Coronary artery (tissue), 2 donors: Measurements from ENCODE around the gene LAMA4.

ENCODE experiments used
- DNase-seq: peaks from one replicate; pipeline ENCODE4 v3.0.0-alpha.2; 2017; ENCODE audit warnings: low spot score
- H3K27ac ChIP-seq, 2 donors: fragments of 200-600 bp; sonication (generic); one replicate each; pipeline ENCODE4 v1.5.1; 2016 to 2019
- H3K4me3 ChIP-seq: fragments of 200-600 bp; sonication (generic); 2 replicates; pipeline ENCODE4 v1.5.1; 2016; ENCODE audit warnings: mild to moderate bottlenecking, moderate library complexity
- CTCF ChIP-seq: fragments of 200-600 bp; sonication (generic); IDR thresholded peaks from one replicate; pipeline ENCODE4 v1.5.1; 2019; ENCODE audit warnings: antibody characterized with exemption

LAMA4 gene

DNA sequence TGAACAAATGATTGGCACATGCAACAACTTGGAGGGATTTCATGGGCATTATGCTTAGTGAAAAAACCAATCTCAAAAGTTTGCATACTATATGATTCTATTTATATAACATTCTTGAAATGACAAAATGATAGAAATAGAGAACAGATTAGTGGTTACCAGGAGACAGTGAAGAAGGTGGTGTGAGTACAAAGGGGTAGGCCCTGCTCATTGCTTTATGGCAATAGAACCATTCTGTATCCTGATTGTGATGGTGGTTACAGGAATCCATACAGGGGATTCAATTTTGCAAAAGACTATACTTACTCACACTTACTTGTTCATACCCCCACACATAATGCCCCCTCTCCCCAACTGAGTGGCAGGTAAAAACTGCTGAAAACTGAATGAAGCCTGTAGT, 30.2 kb upstream of the LAMA4 start:
- TF ChIP-seq CTCF: no peak
- no peak overlapping the region for H3K27ac ChIP-seq
- no peak for DNase-seq
- H3K4me3 ChIP-seq: no peak overlapping the region

DNA sequence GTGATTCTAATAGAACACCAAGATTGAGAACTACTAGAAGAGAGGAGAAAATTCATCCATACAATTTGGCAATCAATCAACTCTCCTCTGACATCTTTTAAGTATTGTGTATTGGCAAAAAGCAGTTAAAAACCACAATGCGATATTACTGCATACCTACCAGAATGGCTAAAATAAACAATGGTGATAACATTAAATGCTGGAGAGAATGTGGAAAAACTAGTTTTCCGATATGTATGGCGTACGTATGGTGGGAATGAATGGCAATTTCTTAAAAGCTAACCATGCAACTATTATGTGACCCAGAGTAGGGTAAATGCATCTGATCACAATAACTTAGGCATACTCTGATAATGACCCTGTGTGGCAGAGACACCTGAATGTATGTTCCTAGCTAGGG, 29.3 kb upstream of the LAMA4 start:
- TF ChIP-seq CTCF: no peak
- Histone ChIP-seq H3K27ac (no peak overlapping the region), H3K4me3 (no peak overlapping the region)
- DNase-seq: no peak

GRCh38 chr6:112281821-112282615, 27.7 kb upstream of the LAMA4 start:
- Histone ChIP-seq H3K4me3 (no peak overlapping the region), H3K27ac (peak overlapping the region in 1 of 2 donors; percentile 57)
- TF ChIP-seq CTCF: no peak
- DNase-seq: no peak

GRCh38 chr6:112279031-112279935, 24.9 kb upstream of the LAMA4 start:
- DNase-seq: no peak
- H3K27ac ChIP-seq: peak overlapping the region in 1 of 2 donors; percentile 40

GRCh38 chr6:112275365-112275764, 21.0 kb upstream of the LAMA4 start:
- no peak for DNase-seq
- no peak overlapping the region for H3K4me3 ChIP-seq
- H3K27ac ChIP-seq: no peak overlapping the region
- TF ChIP-seq CTCF: no peak

More at GRCh38 chr6:112279031-112279935, 24.9 kb upstream of the LAMA4 start:
- H3K4me3 ChIP-seq: no peak overlapping the region
- no peak for TF ChIP-seq CTCF

DNA sequence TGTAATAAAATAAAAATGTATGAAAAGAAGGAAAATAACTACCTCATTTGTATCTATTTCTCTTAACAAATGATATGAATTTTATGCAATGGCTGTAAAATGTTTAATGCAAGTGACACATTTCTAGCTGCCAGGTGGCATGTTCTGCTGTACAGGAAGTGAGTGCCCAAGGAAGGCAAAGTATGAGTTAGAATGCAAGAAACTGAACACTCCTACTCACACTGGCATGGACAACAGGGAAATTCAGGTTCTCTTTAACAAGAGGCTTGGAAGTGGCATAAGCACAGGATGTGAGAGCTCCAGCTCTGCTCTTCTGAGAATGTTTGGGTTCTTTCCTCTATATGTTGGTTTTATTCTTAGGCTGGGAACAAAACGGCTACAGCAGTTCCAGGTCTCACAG, 20.4 kb upstream of the LAMA4 start:
- no peak overlapping the region for H3K4me3 ChIP-seq
- TF ChIP-seq CTCF: no peak
- DNase-seq: no peak

More for the DNA sequence above, 20.4 kb upstream of the LAMA4 start:
- H3K27ac ChIP-seq: no peak overlapping the region
